K562 (cell line): ENCODE results near the gene FDX1. TPM values are rescaled to one million over a fixed set of nuclear protein-coding genes. Genes with fewer than 3 reads are reported as not detected.
A peak's percentile ranks its signal among the peaks of the same experiment; 100 is the strongest.

Experiments used
- ATAC-seq: fragments of 200-7000 bp; cut with Tn5 transposase; 3 replicates; pipeline ENCODE4 v1.9.1; 2020; ENCODE audit warnings: moderate library complexity
- BruUV-seq: library from RNA; stranded (reverse); fragments of 400-500 nt; replicated peaks from 2 replicates; lab custom pipeline; 2021; lab: Mats Ljungman, UMichigan
- CTCF ChIA-PET: fragments of 300-600 bp; formaldehyde crosslinking; extraction: SDS; loops from one replicate; lab custom pipeline; 2021; ENCODE audit warnings: low intra/inter-chr PET ratio; lab: Yijun Ruan, JAX
- POLR2A ChIA-PET: fragments of 300-600, 350-650 bp; sonication (Branson Sonifier 250); formaldehyde crosslinking; extraction: SDS; loops from one replicate; lab custom pipeline; 2021; ENCODE audit warnings: antibody characterized with exemption, inconsistent platforms; lab: Yijun Ruan, JAX
- DNase-seq, 4 experiments: peaks; one replicate each; pipeline versions ENCODE4 v3.0.0 to v3.0.0-alpha.2; 2011 to 2018; ENCODE audit warnings: low spot score in 3 of 4, mixed read lengths in 3 of 4; ENCODE audit errors: extremely low read depth in 1 of 4
- FAIRE-seq: peaks from 2 replicates; lab custom pipeline; 2011; peaks lifted over from hg19 to GRCh38; lab: Jason Lieb, UNC
- H2AFZ ChIP-seq: 2 replicates; pipeline ENCODE4 v1.6.0; 2011; ENCODE audit warnings: low read depth, low read length, control low read depth, inconsistent platforms
- H3K27ac ChIP-seq: fragments of 200-600 bp; 3 replicates; pipeline ENCODE4 v1.8.0; 2011; ENCODE audit warnings: low read depth, mild to moderate bottlenecking, control low read depth, inconsistent platforms, low read length, moderate library complexity, mixed read lengths; ENCODE audit errors: extremely low read depth
- H3K27me3 ChIP-seq, 2 experiments: fragments of 300-600 bp in 1 of 2; 2 replicates in 1 of 2; 3 replicates in 1 of 2; pipeline versions ENCODE4 v1.6.0 to v1.8.0; 2011; ENCODE audit warnings: inconsistent platforms in 2 of 2, low read length in 2 of 2, mild to moderate bottlenecking in 1 of 2, mixed read lengths in 1 of 2, moderate library complexity in 1 of 2; ENCODE audit not compliant: control insufficient read depth in 2 of 2, insufficient read depth in 2 of 2
- H3K36me3 ChIP-seq: fragments of 300-600 bp; 3 replicates; pipeline ENCODE4 v1.8.0; 2011; ENCODE audit warnings: mild to moderate bottlenecking, low read length, inconsistent platforms; ENCODE audit not compliant: control insufficient read depth, insufficient read depth
- H3K4me1 ChIP-seq, 2 experiments: fragments of 200-600 bp in 1 of 2; replicated peaks in 1 of 2; 2 replicates in 1 of 2; 3 replicates in 1 of 2; pipeline versions ENCODE4 v1.5.1 to v1.8.0; 2011; ENCODE audit warnings: inconsistent platforms in 2 of 2, low read length in 2 of 2, mild to moderate bottlenecking in 1 of 2, mixed read lengths in 1 of 2, moderate library complexity in 1 of 2; ENCODE audit not compliant: control insufficient read depth in 2 of 2, insufficient read depth in 2 of 2
- H3K4me2 ChIP-seq: 2 replicates; pipeline ENCODE4 v1.6.1; 2011; ENCODE audit warnings: low read length, control low read depth, inconsistent platforms, mixed read lengths; ENCODE audit not compliant: insufficient read depth
- H3K4me3 ChIP-seq: fragments of 200-600 bp; sonication (generic), shearing (Covaris generic); 2 replicates; pipeline ENCODE4 v1.5.1; 2016; ENCODE audit warnings: control low read depth, inconsistent platforms
- H3K79me2 ChIP-seq: fragments of 200-600 bp; 3 replicates; pipeline ENCODE4 v1.8.0; 2011; ENCODE audit warnings: low read length, inconsistent platforms; ENCODE audit not compliant: control insufficient read depth, insufficient read depth
- H3K9ac ChIP-seq, 2 experiments: 2 replicates each; pipeline versions ENCODE4 v1.6.0 to v1.6.1; 2011; ENCODE audit warnings: low read depth in 2 of 2, low read length in 2 of 2, control low read depth in 1 of 2, inconsistent platforms in 1 of 2, mild to moderate bottlenecking in 1 of 2, mixed read lengths in 1 of 2; ENCODE audit not compliant: insufficient read depth in 1 of 2
- H3K9me1 ChIP-seq: one replicate; pipeline ENCODE4 v1.6.0; 2011; ENCODE audit warnings: inconsistent platforms, mild to moderate bottlenecking, low read length, moderate library complexity; ENCODE audit not compliant: control insufficient read depth, insufficient read depth
- H3K9me3 ChIP-seq: replicated peaks from 2 replicates; pipeline ENCODE4 v1.5.1; 2011; ENCODE audit warnings: low read depth, low read length, inconsistent platforms; ENCODE audit not compliant: control insufficient read depth, insufficient read depth
- H4K20me1 ChIP-seq: replicated peaks from 2 replicates; pipeline ENCODE4 v1.6.1; 2011; ENCODE audit warnings: low read length, inconsistent platforms, mixed read lengths; ENCODE audit not compliant: control insufficient read depth, insufficient read depth
- ATF1 ChIP-seq, 2 experiments: fragments of 450-650 bp in 1 of 2; IDR thresholded peaks; 2 replicates each; pipeline ENCODE4 v1.6.1; 2016; ENCODE audit warnings: missing compliant biosample characterization in 1 of 2, missing genetic modification characterization in 1 of 2
- BHLHE40 ChIP-seq: IDR thresholded peaks from 2 replicates; pipeline ENCODE4 v1.6.1; 2011; ENCODE audit warnings: low read length, improper control_type of control experiment
- CEBPB ChIP-seq: fragments of 450-650 bp; IDR thresholded peaks from 2 replicates; pipeline ENCODE4 v1.6.1; 2016; ENCODE audit warnings: missing genetic modification characterization, missing compliant biosample characterization
- E4F1 ChIP-seq: fragments of 250-450 bp; sonication (Bioruptor Pico); IDR thresholded peaks from 2 replicates; pipeline ENCODE4 v1.5.0; 2021; ENCODE audit warnings: mild to moderate bottlenecking, borderline replicate concordance
- FOXM1 ChIP-seq, 2 experiments: fragments of 450-650 bp in 1 of 2; sonication (generic) in 1 of 2; formaldehyde crosslinking in 1 of 2; IDR thresholded peaks; 2 replicates each; pipeline versions ENCODE4 v1.6.1 to v1.9.0; 2017 to 2022; ENCODE audit warnings: low read depth in 2 of 2, mild to moderate bottlenecking in 2 of 2, missing genetic modification reagents in 1 of 2, moderate library complexity in 1 of 2
- MCM2 ChIP-seq: fragments of 450-650 bp; IDR thresholded peaks from 2 replicates; pipeline ENCODE4 v1.6.1; 2017; ENCODE audit warnings: low read depth, mild to moderate bottlenecking
- MECOM ChIP-seq: fragments of 250-450 bp; sonication (Bioruptor Pico); IDR thresholded peaks from 2 replicates; pipeline ENCODE4 v1.8.0; 2022; ENCODE audit warnings: inconsistent platforms
- NCOA4 ChIP-seq: fragments of 450-650 bp; IDR thresholded peaks from 2 replicates; pipeline ENCODE4 v1.6.1; 2018; ENCODE audit warnings: mild to moderate bottlenecking; ENCODE audit not compliant: partially characterized antibody
- NCOA6 ChIP-seq: fragments of 450-650 bp; IDR thresholded peaks from 2 replicates; pipeline ENCODE4 v1.6.1; 2017; ENCODE audit warnings: mild to moderate bottlenecking
- PHF20 ChIP-seq: fragments of 450-650 bp; IDR thresholded peaks from 2 replicates; pipeline ENCODE4 v1.6.1; 2018; ENCODE audit not compliant: partially characterized antibody
- SP2 ChIP-seq: IDR thresholded peaks from 2 replicates; pipeline ENCODE4 v1.6.1; 2011; ENCODE audit warnings: mild to moderate bottlenecking, low read depth, low read length, moderate library complexity; ENCODE audit not compliant: poor library complexity, severe bottlenecking; ENCODE audit errors: extremely low read depth
- STAT5A ChIP-seq: IDR thresholded peaks from 2 replicates; pipeline ENCODE4 v1.6.1; 2012; ENCODE audit warnings: low read length, inconsistent platforms, borderline replicate concordance
- TEAD2 ChIP-seq: fragments of 450-650 bp; IDR thresholded peaks from 2 replicates; pipeline ENCODE4 v1.6.1; 2016; ENCODE audit warnings: missing genetic modification characterization, control low read depth, missing compliant biosample characterization
- ZFP1 ChIP-seq: fragments of 450-650 bp; formaldehyde crosslinking; IDR thresholded peaks from 2 replicates; pipeline ENCODE4 v1.4.0; 2020; ENCODE audit warnings: mild to moderate bottlenecking, mixed read lengths
- ZNF274 ChIP-seq: IDR thresholded peaks from 2 replicates; pipeline ENCODE4 v1.6.1; 2011; ENCODE audit warnings: low read depth, mild to moderate bottlenecking, low read length, moderate library complexity, borderline replicate concordance
- ZNF431 ChIP-seq: sonication (generic); formaldehyde crosslinking; IDR thresholded peaks from 2 replicates; pipeline ENCODE4 v1.8.0; 2022; ENCODE audit warnings: mild to moderate bottlenecking, missing genetic modification reagents
- WGBS: fragments of 100-300 bp; shearing (Covaris generic); methylation state at CpG from one replicate; pipeline ENCODE4 v1.1.6; 2016; ENCODE audit warnings: low coverage, mixed read lengths; ENCODE audit not compliant: insufficient coverage; ENCODE audit errors: missing lambda C conversion rate; 5-methylcytosine and 5-hydroxymethylcytosine counted together
- in situ Hi-C: fragments of 300-500 bp; cut with MboI; formaldehyde crosslinking; loops from 4 replicates; pipeline ENCODE4 v1.15.0; 2018; ENCODE audit warnings: inconsistent platforms, mixed read lengths
- intact Hi-C: fragments of 100-400 bp; cut with micrococcal nuclease; formaldehyde crosslinking; loops from 2 replicates; pipeline ENCODE4 v1.14.2; 2022
- polyA plus RNA-seq, 8 experiments: library from polyadenylated mRNA; depleted of rRNA in 4 of 8; stranded (reverse) in 5 of 8; unstranded in 3 of 8; fragments of >200 nt; fragmentation: Nextera tagmentation in 2 of 8; fragmentation: Illumina TruSeq in 1 of 8; extraction: Ambion mirVana in 2 of 8; extraction: Trizol in 1 of 8; gene quantifications; 2 replicates each; pipeline versions ENCODE4 v1.2.1 to v1.2.3, GENCODE V29; 2011 to 2014; ENCODE audit warnings: inconsistent platforms in 1 of 8, missing spikeins in 1 of 8
- total RNA-seq, 7 experiments: library from RNA; depleted of rRNA in 6 of 7; stranded (reverse); fragments of >200 nt in 6 of 7; fragmentation: Illumina TruSeq in 2 of 7; extraction: Trizol in 2 of 7; gene quantifications; 2 replicates each; pipeline versions ENCODE4 v1.2.1 to v1.2.3, GENCODE V29; 2011 to 2021; ENCODE audit warnings: low replicate concordance in 1 of 7
- TF ChIP-seq, protein P1 (sequence below): conservative IDR thresholded peaks from 2 replicates; pipeline ENCODE4 v1.6.1; 2011; ENCODE audit warnings: low read depth, mild to moderate bottlenecking, low read length; ENCODE audit not compliant: control insufficient read depth

The FDX1 gene
- total and polyA plus RNA-seq, 9 of the 15 experiments (the other 6 are each of a cell fraction or from before 2014, with no cell fraction given): 6.4 to 14.3 (median 11.4) TPM

DNA sequence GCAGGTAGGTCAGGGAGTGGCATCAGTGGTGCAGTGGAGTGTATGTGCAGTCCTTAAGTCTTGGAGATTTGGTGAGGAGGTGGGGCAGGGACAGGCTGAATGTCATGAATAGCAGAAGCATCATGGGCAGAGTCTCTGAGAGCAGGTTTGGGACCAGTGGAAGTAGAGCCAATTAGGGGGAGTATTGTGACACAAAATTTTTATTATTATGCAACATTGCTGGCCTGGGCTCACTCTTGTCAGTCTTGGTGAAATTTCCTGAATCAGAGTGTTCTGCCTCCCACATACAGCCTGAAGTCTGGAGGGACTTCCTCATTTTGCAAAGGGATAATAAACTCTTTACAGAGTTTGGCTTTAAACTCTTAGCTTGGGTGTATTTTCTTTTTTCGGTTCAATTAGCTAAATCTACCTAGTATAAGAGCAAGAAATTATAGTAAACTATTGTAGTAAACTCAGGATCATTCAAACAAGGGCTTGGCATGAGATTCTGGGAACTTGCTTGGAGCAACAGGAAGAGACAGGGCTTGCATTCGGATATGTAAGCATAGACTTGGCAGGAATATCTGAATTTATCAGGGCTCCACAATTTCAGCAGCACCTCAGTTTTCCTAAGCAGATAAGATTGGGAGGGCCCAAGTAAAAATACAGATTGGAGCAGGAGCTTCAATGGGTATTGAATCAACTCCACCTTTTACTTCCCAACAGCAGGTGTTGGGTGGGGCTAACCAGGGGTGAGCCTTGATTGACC, 67.7 kb downstream of the FDX1 start (continued):
- no peak for TF ChIP-seq FOXM1 (IDR thresholded peaks at IDR 0.05; ENCODE audit: low read depth)
- no peak for TF ChIP-seq FOXM1 (CRISPR knock-in tag; IDR thresholded peaks at IDR 0.05; ENCODE audit: low read depth)
- TF ChIP-seq CEBPB (tag): peak; percentile 58; the same call in 1 of the 2 replicates
- TF ChIP-seq, all 486 proteins: peak for 3

- Histone ChIP-seq H3K36me3 (no peaks in the 10 kb centered on the region), H2AFZ (no peak overlapping the region), H3K27ac (no peak overlapping the region), H3K9ac (no peak overlapping the region), H3K4me1 (no peaks in the 10 kb centered on the region), H4K20me1 (no peaks in the 10 kb centered on the region), H3K4me3 (no peak overlapping the region), H3K27me3 (no peaks in the 10 kb centered on the region), H3K4me2 (no peak overlapping the region), H3K9me1 (no peaks in the 10 kb centered on the region), H3K9me3 (no peaks in the 10 kb centered on the region), H3K79me2 (no peaks in the 10 kb centered on the region)
- no TSS peak for BruUV-seq
- intact Hi-C loops (no loop called here), in situ Hi-C loops (no loop called here)
- CTCF ChIA-PET: no interaction called here
- 5% methylated on average over 2 of the region's 2 CpGs for WGBS
- POLR2A ChIA-PET: no interaction called here
- FAIRE-seq: no peak
- no peak for DNase-seq
- ATAC-seq: no peak
- TF ChIP-seq ZFP1: no peak
- no peak for TF ChIP-seq ATF1 (CRISPR knock-in tag; IDR thresholded peaks at IDR 0.05)
- no peak for TF ChIP-seq ATF1 (tag; IDR thresholded peaks at IDR 0.05)
- TF ChIP-seq SP2: no peak
- no peak for TF ChIP-seq NCOA4
- no peak for TF ChIP-seq E4F1 (CRISPR knock-in tag)
- TF ChIP-seq STAT5A: no peak
- TF ChIP-seq NCOA6: no peak
- TF ChIP-seq TEAD2 (tag): no peak
- TF ChIP-seq PHF20: no peak
- TF ChIP-seq BHLHE40: no peak
- no peak for TF ChIP-seq MCM2
- no peak for TF ChIP-seq ZNF274
- no peak for TF ChIP-seq ZNF431 (CRISPR knock-in tag)
- TF ChIP-seq, protein P1, sequence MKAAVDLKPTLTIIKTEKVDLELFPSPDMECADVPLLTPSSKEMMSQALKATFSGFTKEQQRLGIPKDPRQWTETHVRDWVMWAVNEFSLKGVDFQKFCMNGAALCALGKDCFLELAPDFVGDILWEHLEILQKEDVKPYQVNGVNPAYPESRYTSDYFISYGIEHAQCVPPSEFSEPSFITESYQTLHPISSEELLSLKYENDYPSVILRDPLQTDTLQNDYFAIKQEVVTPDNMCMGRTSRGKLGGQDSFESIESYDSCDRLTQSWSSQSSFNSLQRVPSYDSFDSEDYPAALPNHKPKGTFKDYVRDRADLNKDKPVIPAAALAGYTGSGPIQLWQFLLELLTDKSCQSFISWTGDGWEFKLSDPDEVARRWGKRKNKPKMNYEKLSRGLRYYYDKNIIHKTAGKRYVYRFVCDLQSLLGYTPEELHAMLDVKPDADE: no peak
- TF ChIP-seq MECOM: no peak
These were observed 71.7 kb downstream of the FDX1 start for GRCh38 chr11:110501428-110501827.
